GM20431 (cell line): ENCODE measurements around the gene RABGAP1L.
"Not testable (repeated sequence)": the region's sequence is repeated elsewhere in the genome, so short reads cannot be mapped to it uniquely, and the experiment has no call there.

Source experiments
- in situ Hi-C: fragments of 300-500 bp; cut with MseI, MboI; formaldehyde crosslinking; loops from one replicate; pipeline ENCODE4 v1.15.0; 2020; ENCODE audit warnings: low sequenced_read_pairs; ENCODE audit not compliant: unreplicated experiment

Gene RABGAP1L

DNA sequence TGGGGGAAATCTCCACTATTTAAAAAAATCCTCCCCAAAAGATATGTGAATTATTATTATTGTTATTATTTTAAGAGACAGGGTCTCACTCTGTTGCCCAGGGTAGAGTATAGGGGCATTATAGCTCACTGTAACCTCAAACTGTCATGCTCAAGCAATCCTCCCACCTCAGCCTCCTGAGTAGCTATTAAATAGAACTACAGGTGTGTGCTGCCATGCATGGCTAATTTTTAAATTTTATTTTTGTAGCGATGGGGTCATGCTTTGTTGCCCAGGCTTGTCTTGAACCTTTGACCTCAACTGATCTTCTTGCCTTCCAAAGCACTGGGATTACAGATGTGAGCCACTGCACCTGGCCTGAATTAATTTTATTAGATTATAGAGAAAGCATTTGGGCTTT, 116.8 kb downstream of the RABGAP1L start:
- in situ Hi-C loops = no loop called here

DNA sequence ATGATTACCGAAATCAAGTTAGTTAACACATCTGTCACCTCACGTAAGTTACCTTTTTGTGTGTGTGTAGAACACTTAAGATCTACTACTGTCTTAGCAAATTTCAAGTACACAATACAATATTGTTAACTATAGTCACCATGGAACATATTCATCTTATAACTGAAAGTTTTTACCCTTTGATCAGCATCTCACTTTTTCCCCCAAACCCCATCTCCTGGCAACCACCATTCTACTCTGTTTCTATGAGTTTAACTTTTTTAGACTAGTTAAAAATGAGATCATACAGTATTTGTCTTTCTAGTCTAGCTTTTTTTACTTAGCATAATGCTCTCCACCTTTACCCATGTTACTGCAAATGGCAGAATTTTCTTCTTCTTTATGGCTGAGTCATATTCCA, 124.7 kb downstream of the RABGAP1L start:
- in situ Hi-C loops = no loop called here

DNA sequence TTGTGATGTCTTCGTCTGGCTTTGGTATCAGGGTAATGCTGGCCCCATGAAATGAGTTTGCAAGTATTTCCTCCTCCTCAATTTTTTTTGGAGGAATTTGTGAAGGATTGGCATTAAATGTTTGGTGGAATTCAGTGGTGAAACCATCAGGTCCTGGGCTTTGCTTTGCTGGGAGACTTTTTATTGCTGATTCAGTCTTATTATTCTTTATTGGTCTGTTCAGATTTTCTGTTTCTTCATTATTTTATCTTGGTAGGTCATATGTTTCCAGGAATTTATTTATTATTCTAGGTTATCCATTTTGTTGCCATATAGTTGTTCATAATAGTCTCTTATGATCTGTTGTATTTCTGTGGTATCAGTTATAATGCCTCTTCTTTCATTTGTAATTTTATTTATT, 126.7 kb downstream of the RABGAP1L start:
- in situ Hi-C loops = no loop called here

DNA sequence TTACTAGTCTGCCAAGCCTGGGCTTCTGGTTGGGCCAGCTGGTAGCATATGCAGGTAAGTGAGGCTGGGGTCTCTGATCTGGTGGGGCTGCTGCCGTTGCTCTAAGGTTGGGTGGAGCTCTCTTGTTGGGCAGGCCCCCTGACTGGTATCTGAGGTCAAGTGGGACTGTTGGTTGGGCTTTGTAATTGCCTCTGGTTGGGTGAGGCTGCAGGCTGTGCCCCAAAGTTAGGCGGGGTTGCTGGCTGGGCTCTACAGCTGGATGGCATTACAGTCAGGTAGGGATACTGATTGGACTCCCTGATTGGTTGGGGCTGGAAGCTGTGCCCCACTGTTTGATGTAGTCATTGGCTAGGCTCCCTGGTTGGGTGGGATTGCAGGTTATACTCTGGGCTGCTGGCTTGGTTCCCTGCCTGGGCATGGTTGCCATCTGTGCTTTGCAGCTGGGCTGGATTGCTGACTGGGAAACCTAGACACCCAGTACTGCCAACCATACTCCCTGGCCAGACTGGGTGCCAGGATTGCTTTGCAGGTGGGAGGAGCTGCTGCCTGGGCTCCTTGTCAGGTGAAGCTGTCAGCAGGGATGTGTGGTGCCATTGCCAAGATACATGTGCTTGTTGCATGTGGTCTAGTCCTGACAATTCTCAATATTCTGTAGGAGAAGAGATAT, 130.5 kb downstream of the RABGAP1L start:
- in situ Hi-C loops = no loop called here

- in situ Hi-C loops = no loop called here
Measured at GRCh38 chr1:174291059-174291458, 131.7 kb downstream of the RABGAP1L start.

- in situ Hi-C loops = no loop called here
Measured at GRCh38 chr1:174296309-174296708, 137.0 kb downstream of the RABGAP1L start.

DNA sequence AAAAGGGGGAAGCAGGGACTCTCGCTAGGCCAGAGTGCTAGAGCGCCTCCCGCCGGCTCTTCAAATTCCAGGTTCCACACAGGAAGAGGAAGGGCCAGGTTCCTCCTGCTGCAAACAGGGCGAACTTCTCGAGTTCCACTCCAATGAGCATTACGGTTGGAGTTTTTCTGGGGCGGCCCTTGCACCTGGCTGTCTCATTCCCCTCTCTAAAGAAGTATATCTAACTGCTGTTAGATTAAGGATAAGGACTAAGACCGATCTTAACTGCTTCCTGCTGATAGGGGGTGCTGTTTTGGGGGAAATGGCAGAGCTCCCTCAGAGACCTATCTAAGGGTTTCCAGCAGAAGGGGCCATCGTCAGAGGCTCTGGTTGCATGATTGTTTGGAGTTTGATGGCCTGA, 138.0 kb downstream of the RABGAP1L start:
- in situ Hi-C loops = no loop called here

DNA sequence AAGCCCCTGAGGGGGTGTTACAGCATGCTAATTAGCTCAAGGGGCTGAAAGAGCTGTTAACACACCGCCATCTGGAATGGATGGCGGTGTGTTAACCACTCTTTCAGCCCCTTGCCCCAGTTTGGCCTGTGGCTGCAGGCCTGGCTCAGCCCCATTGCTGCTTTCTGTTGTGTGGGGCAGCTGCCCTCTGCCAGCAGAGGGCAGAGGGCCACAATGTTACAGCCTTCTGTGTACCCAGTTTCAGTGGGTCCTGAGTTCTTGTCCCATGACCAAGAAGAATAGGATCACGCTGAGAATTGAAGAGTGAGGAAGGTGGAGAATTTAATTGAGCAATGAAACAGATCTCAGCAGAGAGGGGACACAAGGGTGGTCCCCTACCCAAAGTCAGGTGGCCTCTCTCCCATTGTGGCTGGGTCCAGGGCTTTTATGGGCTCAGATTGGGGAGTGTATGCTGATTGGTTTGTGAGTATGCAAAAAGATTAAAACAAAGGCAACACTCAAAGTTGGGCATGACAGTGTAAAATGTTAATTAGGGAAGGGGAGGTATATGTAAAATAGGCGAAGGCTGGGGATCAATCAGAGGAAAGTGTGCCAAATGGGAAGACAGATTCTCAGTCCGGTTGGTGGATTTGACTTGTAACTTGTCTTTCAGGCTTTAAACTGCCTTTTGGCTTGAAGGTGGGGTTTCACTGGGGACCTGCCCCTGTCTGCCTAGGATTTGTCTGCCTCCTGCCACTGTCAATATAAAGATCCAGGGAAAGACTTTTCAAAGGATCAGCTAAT, 142.2 kb downstream of the RABGAP1L start:
- in situ Hi-C loops = no loop called here

GRCh38 chr1:174308604-174309003, 149.3 kb downstream of the RABGAP1L start:
- in situ Hi-C loops = no loop called here

GRCh38 chr1:174309490-174309889, 150.2 kb downstream of the RABGAP1L start:
- in situ Hi-C loops = no loop called here

- in situ Hi-C loops = no loop called here
Measured at GRCh38 chr1:174314433-174314832, 155.1 kb downstream of the RABGAP1L start.

GRCh38 chr1:174315239-174315638, 155.9 kb downstream of the RABGAP1L start:
- in situ Hi-C loops = no loop called here

DNA sequence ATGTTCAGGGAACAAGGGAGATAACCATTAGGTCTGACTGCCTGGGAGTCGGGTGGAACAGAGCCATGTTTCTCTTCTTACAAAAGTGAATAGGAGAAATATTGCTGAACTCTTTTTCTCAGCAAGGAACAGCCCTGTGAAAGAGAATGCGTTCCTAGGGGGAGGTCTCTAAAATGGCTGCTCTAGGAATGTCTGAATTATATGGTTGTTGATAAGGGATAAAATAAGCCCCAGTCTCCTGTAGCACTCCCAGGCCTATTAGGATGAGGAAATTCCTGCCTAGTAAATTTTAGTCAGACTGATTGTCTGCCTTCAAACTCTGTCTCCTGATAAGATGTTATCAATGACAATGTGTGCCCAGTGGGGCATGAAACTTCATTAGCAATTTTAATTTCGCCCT, 161.6 kb downstream of the RABGAP1L start:
- in situ Hi-C loops = not testable (repeated sequence)

DNA sequence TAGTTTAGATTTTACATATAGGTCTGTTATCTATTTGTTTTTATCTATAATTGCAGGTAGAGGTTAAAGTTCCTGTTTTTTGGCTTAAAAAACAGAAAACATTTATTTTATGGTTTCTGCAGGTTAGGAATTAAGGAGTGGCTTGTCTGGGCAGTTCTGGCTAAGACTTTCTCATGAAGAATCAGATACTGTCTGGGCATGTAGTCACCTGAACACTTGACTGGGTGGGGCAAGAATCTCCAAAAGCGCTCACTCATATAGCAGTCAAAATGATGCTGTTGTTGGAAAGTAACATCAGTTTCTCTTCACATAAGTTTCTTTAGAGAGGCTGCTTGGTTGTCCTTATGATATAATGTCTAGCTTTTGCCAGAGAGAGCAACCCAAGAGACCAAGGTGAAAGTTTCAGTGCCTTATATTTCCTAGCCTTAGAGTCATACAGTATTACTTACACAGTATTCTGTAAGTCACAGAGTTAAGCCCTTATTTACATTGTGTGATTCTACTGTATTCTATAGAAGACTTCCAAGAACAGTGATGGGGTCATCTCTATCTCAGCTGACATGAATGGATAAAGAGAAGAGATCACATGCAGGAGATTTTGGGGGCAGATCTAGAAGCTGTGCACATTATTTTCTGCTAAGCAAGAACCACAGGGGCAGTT, 163.0 kb downstream of the RABGAP1L start:
- in situ Hi-C loops = no loop called here

DNA sequence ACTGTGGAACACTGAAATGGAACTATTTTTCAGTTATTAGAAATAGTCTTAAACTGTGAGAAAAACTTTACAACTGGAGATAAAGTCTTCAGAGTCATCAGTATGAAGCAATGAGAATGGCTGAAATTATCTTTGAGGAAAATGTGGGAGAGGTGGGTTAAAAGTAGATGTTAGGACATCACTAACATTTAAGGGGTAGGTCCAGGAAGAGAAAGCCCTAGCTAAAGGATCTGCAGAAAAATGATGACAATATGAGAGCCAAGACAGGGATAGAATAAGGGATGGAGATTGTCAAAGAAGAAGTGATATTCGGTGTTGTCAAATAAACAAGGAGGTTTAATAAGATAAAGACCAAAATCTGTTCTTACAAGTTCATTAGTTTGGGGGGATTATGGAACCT, 165.2 kb downstream of the RABGAP1L start:
- in situ Hi-C loops = no loop called here

- in situ Hi-C loops = no loop called here
Measured at GRCh38 chr1:174324939-174325338, 165.6 kb downstream of the RABGAP1L start.

DNA sequence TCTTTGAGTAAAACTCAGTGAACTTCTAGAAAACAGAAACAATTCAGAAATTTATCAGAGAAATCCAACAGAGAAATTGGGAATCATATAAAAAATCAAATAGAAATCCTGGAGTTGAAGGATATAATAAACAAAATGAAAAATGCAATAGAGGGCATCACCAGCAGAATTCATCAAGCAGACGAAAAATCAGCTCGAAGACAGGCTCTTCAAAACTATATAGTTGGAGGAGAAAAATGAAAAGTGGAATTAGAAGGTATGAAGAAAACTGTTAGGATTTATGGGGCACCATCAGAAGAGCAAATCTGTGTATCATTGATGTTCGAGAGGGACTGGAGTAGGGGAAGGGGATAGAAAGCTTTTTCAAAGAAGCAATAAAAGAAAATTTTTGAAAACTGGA, 167.0 kb downstream of the RABGAP1L start:
- in situ Hi-C loops = no loop called here

GRCh38 chr1:174333437-174333836, 174.1 kb downstream of the RABGAP1L start:
- in situ Hi-C loops = no loop called here

GRCh38 chr1:174337000-174337681, 177.8 kb downstream of the RABGAP1L start:
- in situ Hi-C loops = no loop called here

DNA sequence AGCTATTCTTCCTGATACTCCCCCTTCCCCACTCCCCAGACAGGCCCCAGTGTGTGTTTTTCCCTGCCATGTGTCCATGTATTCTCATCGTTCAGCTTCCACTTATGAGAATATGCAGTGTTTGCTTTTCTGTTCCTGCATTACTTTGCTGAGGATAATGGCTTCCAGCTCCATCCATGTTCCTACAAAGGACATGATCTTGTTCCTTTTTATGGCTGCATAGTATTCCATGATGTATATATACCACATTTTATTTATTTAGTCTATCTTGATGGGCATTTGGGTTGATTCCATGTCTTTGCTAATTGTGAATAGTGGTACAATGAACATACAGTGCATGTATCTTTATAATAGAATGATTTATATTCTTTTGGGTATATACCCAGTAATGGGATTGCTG, 181.1 kb downstream of the RABGAP1L start:
- in situ Hi-C loops = not testable (repeated sequence)

DNA sequence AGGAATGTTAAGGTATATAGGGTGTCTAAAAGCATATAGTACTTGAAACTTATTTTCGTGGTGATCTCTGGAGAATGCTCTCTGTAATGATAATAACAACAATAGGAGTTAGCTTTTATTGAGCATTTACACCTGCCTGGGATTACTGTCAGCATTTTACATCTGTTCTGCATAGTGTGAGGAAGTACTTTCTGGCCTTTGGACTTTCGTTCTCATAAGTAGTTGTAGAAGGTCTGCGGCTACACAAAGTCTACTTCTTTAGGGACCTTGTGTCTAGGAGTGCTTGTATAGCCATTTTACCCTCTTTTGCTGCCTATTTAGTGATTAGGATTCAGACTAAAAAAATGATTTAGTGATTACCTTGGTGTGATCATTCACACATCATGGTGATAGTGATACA, 184.8 kb downstream of the RABGAP1L start:
- in situ Hi-C loops = no loop called here
